BJ (cell line): Measurements from ENCODE around the gene ANXA6. TPM values are rescaled to one million over a fixed set of nuclear protein-coding genes. Genes with fewer than 3 reads are reported as not detected.
"Not testable (repeated sequence)": the region's sequence is repeated elsewhere in the genome, so short reads cannot be mapped to it uniquely, and the experiment has no call there.

Source experiments
- CTCF ChIA-PET: fragments of 350-600 bp; formaldehyde crosslinking; extraction: SDS; loops from one replicate; lab custom pipeline; 2021; ENCODE audit warnings: antibody characterized with exemption, inconsistent platforms; lab: Yijun Ruan, JAX
- POLR2A ChIA-PET: fragments of 300-600 bp; sonication (Branson Sonifier 250); formaldehyde crosslinking; extraction: SDS; loops from one replicate; lab custom pipeline; 2021; ENCODE audit warnings: antibody characterized with exemption; lab: Charles Lee
- DNase-seq: peaks from one replicate; pipeline ENCODE4 v3.0.0-alpha.2; 2011; ENCODE audit warnings: low read depth
- H3K27me3 ChIP-seq: 2 replicates; pipeline ENCODE4 v1.6.0; 2011; ENCODE audit warnings: low read length; ENCODE audit not compliant: control insufficient read depth, insufficient read depth
- H3K36me3 ChIP-seq: 2 replicates; pipeline ENCODE4 v1.5.1; 2011; ENCODE audit warnings: low read length; ENCODE audit not compliant: control insufficient read depth, insufficient read depth
- H3K4me3 ChIP-seq: 2 replicates; pipeline ENCODE4 v1.5.1; 2011; ENCODE audit warnings: low read depth, mild to moderate bottlenecking, control low read depth, low read length
- polyA plus RNA-seq: library from polyadenylated mRNA; depleted of rRNA; stranded (reverse); fragments of >200 nt; gene quantifications from 2 replicates; pipeline ENCODE4 v1.2.3, GENCODE V29; 2011
- TF ChIP-seq, protein P1 (sequence below): IDR thresholded peaks from 2 replicates; pipeline ENCODE4 v1.5.1; 2011; ENCODE audit warnings: low read depth, mild to moderate bottlenecking, control low read depth, inconsistent platforms, low read length, moderate library complexity; ENCODE audit not compliant: insufficient read depth

ANXA6 gene
- polyA plus RNA-seq, 1 experiment, result 528 TPM

DNA sequence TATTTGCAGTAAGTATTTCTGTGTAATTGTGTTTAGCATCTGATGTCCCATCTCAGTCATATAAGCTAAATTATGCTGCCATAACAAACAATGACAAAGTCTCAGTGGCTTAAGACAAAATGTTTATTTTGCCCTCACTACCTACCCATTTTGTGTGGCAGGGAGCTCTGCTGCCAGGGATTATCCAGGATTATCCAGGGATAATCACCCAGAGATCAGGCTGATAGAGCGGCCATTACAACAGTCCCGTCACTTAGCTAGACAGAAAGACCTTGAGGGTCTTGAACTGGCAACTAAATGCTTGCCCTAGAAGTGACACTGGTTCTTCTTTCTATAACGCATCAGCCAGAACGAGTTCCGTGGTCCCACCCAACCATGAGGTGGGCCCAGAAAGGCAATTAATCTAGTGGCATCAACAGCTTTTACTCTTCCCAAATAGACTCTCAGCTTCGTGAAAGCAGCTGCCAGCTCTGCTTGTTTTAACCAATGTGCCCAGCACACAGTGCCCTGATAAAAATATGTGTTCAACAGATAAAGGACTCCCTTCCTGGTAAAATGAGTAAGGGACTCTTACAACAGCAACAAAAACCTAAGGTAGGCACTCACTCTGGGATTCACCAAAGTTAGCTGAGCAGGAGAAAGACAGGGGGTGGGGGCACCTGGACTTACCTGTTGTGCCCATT, 43.5 kb upstream of the ANXA6 start:
- ChIA-PET POLR2A (no interaction called here), CTCF (interaction anchor here (0.8 kb wide), 1 partner anchor 17 kb away, joined by 3 read pairs; no protein-coding TSS in a partner anchor)
- no peak overlapping the region for H3K4me3 ChIP-seq
- H3K36me3 ChIP-seq, result no peaks in the 10 kb centered on the region
- TF ChIP-seq, protein P1, sequence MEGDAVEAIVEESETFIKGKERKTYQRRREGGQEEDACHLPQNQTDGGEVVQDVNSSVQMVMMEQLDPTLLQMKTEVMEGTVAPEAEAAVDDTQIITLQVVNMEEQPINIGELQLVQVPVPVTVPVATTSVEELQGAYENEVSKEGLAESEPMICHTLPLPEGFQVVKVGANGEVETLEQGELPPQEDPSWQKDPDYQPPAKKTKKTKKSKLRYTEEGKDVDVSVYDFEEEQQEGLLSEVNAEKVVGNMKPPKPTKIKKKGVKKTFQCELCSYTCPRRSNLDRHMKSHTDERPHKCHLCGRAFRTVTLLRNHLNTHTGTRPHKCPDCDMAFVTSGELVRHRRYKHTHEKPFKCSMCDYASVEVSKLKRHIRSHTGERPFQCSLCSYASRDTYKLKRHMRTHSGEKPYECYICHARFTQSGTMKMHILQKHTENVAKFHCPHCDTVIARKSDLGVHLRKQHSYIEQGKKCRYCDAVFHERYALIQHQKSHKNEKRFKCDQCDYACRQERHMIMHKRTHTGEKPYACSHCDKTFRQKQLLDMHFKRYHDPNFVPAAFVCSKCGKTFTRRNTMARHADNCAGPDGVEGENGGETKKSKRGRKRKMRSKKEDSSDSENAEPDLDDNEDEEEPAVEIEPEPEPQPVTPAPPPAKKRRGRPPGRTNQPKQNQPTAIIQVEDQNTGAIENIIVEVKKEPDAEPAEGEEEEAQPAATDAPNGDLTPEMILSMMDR, result no peak
- no peak for DNase-seq
- H3K27me3 ChIP-seq, result peaks cover 5% of the 10 kb centered on the region

DNA sequence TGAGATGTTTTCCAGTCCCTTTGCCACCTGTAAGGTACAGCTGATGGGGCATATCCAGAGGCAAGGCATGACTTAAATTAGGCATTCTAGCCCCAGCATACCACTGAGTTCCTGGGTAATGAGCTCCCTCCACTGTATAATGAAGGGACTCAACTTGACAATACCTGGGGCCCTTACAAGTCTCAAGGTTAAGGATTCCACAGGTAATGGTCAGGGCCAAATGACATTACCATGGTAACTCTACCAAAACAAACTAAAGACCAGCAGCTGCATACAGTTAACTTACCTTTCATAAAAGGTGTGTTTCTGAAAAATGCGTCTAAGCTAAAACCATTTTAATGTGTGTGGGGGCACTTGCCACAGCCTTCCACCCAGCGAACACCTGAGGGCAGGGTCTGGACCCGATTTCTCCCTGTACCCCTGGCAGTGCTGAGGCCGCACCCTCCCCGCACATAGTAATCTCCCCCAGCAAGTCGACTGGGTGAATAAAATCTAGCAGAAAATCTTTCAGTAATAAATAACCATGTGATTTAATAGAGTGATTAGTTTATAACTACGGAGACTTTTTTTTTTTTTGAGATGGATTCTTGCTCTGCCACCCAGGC, 42.1 kb upstream of the ANXA6 start:
- TF ChIP-seq, protein P1, result no peak

DNA sequence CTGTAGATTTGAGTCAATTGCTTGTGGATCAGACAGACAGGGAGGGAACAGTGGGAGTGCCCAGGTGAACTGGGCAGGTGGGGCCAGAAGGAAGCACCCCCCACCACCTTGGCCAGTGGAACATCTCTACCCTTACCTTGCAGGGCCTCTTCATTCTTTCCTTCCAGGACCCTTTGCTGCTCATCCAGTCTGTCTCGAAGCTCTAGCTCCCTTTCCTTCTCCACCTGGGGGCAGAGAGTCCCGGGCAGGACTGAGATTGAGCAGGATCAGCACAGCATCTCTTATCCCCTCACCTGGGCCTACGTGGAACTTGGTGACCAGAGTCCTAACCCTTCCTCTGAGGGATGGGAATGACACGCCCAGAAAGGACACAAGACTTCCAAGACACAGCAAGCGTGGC, 41.3 kb upstream of the ANXA6 start:
- POLR2A ChIA-PET, result no interaction called here
- no peak for DNase-seq
- TF ChIP-seq, protein P1, result no peak
- CTCF ChIA-PET, result no interaction called here
- no peak overlapping the region for H3K4me3 ChIP-seq
- H3K27me3 ChIP-seq, result peaks cover 2% of the 10 kb centered on the region; the same call in 1 of the 2 replicates
- H3K36me3 ChIP-seq, result no peaks in the 10 kb centered on the region

More for the DNA sequence above, 42.1 kb upstream of the ANXA6 start:
- H3K27me3 ChIP-seq, result peaks cover 2% of the 10 kb centered on the region; the same call in 1 of the 2 replicates
- POLR2A ChIA-PET, result no interaction called here
- CTCF ChIA-PET, result interaction anchor here (0.9 to 1.1 kb wide), 2 partner anchors 24 to 39 kb away, joined by 3 read pairs; partner anchors contain the start of gene CCDC69
- DNase-seq, result no peak
- H3K36me3 ChIP-seq, result no peaks in the 10 kb centered on the region
- no peak overlapping the region for H3K4me3 ChIP-seq

DNA sequence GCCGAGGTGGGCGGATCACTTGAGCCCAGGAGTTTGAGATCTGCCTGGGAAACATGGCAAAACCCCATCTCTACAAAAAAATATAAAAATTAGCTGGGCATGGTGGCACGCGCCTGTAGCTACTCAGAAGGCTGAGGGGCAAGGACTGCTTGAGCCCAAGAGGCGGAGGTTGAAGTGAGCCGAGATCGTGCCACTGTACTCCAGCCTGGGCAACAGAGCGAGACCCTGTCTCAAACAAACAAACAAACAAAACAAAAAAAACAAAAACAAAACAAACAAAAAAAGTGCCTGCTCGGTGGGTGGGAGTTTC, 39.7 kb upstream of the ANXA6 start:
- H3K36me3 ChIP-seq, H3K27me3 ChIP-seq, H3K4me3 ChIP-seq, POLR2A ChIA-PET, CTCF ChIA-PET, DNase-seq: not testable (repeated sequence)

DNA sequence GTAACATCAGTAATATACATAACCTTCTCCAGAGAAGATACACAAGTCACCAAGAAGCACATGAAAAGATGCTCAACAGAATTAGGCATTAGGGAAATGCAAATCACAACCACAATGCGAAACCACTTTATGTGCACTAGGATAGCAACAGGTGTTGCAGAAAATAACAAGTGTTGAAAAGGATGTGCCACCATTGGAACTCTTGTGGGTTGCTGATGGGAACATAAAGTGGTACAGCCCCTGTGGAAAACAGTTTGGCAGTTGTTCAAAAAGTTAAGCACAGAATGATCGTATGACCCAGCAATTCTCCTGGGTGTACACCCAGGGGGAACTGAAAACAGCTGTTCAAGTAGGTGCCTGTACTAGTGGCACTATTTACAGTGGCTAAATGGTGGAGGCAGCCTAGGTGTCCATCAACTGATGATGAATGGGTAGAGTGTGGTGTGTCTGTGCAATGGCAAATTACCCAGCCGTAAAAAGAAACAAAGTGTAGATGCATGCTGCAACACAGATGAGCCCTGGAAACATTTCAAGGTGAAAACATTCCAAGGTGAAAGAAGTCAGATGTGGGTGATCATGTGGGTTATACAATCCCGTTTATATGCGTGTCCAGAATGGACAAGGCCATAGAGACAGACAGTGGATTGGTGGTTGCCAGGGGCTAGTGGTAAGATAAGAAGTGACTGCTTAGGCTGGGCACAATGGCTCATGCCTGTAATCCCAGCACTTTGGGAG, 39.1 kb upstream of the ANXA6 start:
- Histone ChIP-seq H3K27me3 (peaks cover 2% of the 10 kb centered on the region; the same call in 1 of the 2 replicates), H3K4me3 (no peak overlapping the region), H3K36me3 (no peaks in the 10 kb centered on the region)
- ChIA-PET CTCF (no interaction called here), POLR2A (no interaction called here)
- TF ChIP-seq, protein P1, result no peak
- no peak for DNase-seq
